ENCODE data around the gene MTMR4. TPM values are rescaled to one million over a fixed set of nuclear protein-coding genes. Genes with fewer than 3 reads are reported as not detected.
"Not testable (repeated sequence)": the region's sequence is repeated elsewhere in the genome, so short reads cannot be mapped to it uniquely, and the experiment has no call there.

MTMR4 gene
- polyA plus RNA-seq, 10 donors = 14.0 to 28.1 (median 22.4) TPM

DNA sequence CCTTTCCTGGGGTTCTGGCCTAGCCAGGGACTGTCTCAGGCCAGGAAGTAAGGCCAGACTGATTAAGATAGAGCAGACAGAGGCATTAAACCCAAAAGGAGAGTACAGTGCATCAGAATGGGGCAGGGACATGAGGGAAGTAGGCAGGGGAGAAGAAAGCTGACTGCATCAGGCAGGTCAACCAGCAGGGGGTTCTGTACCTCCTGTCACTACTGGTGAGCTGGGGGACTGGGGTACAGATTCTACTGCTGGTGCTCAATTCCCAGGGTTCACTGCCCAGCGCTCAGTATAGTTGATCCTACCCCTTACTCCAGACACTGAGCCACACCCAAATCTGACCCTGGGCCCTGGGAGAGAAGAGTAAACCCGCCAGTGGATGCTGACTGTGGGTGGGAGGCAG, 12.9 kb upstream of the MTMR4 start:
- no peak for DNase-seq

DNA sequence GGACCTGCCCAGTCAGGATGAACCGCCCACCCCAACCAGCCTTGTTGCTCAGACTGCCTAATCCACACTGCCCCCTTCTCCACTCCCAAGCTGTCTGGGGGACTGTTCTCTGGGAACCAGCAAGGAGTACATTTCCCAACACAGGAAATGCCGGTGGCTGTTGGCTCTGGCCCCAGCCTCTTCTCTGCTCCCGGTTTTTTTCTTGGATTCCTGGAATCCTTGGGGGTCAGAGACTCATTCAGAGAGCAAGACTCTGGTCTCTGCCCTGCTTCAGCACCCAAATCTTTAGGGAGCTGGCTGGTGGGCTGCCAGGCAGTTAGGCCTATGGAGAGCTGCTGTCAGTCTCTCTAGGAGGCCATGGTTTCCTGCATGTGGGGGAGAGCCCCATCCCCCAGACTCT, 10.8 kb upstream of the MTMR4 start:
- peak; percentile 42 to 92 (median 69) for DNase-seq

DNA sequence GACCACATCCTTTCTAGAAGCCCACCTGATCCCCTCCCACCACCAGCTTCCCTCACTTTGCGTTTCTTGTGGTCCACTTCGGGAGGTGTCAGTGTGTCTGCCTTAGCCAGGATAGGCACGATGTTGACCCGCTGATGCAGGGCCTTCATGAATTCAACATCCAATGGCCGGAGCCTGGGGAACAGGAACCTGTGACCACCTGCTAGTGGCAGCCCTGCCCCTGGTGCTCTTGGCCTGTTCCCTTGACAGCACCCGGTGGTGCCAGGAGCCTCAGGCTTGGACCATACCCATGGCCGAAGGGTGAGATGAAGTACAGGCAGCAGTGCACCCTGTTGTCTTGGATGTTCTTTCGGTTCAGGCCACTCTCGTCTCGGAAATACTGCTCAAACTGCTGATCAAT, 7.2 kb upstream of the MTMR4 start:
- no peak for DNase-seq

DNA sequence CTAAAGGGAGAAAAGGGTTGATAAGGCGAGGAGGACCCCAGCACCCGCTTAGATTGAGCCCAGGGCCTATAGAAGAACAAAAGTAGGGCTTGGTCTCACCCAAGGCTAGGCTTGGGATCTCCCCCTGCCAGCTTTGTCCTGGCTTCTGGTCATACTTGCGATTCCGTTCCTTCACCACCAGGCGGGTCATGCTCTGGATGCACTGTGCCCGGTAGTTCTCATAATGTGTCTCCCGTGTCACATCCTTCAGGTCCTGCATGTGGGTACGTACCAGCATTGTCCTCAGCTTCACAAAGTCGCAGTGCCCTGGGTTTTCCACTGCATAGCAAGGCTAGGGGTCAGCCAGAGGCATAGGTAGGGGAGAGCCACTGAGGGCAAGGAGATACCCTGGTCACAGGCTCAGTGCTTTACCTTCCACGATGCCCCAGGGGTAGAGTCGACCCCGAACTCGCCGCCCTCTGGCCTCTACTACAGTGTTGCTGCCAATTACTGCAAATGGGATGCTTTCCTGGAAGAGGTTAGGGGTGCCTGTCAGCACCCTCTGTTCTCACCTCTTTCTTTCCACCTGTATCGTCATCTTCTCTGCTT, 6.5 kb upstream of the MTMR4 start:
- DNase-seq = no peak

DNA sequence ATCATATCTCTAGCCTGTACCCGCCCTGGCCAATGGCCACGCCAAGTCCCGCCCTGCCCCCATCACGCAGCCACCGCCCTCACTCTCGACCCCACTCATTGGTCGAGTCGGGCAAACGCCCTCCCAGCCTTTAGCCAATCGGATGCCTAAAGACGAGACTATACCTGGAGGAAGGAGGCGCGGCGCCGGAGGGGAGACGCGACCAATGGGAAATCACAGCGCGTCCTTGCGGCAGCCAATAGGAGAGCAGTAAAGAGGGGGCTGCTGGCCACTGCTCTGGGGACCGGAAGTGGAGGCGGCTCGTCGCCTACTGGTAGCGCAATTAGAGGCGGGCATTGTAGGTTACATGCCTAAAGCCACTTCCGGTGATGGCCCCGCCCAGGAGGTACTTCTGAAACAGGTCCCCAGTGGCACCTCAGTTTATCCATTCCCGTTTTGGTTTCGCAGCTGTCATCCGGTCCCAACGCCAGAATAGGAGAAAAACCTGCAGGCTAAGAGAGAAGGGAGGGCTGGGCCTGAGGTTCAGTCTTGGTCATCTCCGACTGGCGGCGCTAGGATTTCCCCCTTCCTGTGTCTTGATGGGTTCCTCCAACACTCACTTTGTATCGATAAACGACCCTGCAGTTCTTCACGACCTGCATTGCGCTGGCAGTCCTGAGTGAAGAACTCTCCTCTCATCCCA, 3.6 kb upstream of the MTMR4 start:
- peak; percentile 99 to 100 (median 100) for DNase-seq

DNA sequence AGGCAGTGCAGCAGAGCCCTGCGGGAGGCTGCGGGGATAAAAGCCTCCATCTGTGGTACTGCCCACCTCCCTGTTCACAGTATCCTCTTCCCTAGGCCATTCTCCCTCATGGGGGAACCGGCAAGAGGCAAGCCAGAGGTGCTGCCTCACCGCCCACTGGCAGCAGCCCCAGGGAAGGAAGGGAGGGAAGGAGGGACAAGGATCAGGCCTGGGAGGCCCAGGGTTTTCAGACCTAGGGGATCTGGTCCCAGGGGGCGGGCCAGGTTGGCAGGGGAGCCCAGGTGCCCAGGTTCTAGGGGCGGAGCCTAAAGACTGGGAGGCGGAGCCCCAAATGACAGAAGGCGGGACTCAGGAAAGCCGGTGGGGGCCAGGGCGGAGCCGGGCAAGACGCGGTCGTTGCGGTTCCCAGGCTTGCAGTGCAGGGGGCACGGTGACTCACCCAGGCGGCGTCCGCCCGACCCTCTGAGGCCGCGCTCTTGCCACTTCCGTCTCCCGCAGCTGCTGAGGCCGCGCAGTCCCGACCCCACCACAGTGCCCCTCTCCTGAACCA, 3.0 kb upstream of the MTMR4 start:
- no peak for DNase-seq

DNA sequence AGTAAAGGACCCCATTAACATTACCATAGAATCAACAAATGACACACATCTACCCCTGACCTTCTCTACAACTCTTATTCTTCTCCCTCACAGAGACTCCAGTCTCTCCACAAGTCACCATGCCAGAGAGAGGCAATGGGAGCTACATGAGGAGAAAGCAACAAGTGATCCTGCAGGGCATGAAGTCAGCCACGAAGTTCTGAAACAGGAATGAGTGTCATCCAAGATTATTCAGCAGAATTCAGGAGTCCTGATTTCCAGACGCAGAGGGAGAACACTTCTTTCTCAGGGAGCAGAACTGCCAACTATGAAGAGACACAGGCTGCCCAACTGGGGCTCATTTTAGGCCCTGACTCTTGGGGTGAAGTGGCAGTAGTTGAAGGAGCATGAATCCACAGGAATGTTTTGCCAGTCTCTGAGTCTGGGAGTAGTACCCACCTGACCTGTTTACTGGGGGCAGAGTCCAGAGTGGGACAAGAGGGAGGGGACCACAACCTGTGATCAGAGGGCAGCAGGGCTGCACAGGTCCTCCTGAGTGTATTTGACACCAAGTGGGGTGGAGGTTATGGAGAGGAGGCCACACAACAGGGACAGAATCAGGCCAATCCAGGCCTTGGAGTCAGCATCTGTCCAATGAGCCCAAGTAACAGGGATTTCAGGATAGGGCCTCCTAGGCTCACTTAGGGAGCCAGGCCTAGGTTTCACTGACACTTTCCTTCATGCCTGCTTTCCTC, 2.4 kb upstream of the MTMR4 start:
- no peak for DNase-seq

DNA sequence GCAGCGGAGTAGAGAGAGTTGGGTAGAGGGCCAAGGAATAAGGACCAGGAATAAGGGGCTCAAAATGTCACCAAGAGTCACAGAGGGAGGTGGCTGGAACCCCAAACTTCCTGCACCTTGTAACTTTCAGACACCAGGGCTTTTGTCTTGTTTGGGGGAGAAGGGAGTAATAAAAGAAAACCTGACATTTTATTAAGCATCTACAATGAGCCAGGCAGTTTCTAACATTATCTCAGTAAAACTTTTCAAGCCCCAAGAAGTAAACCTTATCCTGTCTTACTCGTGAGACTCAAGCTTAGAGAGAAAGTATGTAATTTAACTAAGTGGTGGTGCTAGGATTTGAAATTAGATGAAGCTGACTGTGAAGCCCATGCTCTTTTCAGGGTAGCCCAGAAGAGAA, 848 bp upstream of the MTMR4 start:
- DNase-seq = no peak

DNA sequence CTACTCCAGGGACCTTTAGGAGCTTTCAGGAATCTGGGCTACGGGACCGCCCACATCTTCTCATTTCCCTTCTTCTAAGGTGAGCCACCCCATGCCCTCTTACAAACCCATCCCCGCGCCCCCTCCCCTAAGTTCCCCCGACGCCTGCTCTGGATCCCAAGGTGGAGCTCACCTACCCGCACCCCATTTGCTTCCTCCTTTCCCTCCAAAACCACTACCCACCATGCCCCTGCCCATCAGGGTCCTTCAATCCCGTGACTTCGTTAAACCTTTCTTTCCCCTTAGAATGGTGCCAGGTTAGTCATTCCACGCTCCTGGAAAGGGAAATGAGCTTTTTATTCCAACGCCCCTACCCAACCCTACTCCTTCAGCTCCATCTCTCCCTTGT, 326 bp upstream of the MTMR4 start:
- no peak for DNase-seq

DNA sequence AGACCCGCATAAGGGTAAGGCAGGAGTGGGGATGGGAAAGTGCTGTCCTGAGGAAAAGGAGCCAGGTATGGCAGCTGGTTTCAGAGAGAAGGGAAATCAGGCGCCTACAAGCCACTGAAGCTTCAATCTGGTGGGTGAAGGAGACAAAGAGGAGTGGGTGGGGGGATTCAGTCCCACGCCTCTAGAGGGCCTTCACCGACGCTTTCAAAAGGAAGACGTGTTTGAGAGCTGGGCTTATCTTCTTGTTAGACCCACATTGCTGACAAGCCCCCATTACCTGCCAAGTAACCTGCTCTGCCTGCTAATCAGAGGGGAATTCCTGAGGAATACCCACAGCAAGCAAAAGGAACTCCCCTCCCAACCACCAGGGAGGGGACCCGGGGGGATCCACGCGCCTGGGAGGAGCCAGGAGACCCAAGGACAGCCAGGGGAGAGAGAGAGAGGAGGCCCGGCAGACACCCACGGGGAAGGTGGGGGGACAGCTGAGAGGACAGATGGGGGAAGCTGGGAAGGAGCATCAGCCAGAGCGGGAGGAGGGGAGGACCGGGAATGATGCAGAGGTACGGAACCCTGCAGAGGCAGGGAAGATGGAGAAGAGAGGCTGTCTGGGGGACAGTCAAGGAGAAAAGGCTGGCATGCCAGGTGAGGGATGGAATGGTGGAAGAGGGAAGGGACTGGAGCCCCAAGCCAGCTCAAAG, 1.0 kb downstream of the MTMR4 start:
- DNase-seq = no peak

DNA sequence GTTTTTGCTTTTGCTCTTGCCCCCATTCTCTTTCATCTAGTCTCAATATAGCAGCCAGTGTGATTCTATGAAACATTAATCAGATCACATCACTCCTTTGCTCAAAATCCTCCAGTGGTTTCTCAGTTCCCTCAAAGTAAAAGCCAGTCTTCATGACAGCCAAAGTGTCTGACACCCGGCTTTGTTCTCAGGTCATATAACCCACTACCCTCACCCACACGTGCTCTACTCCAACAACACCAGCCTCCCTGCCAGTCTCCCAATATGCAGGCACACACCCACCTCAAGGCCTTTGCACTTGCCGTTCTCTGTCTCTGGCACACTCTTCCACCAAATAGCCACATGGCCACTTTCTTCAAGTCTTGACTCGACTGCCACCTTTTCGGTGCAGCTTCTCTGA, 4.4 kb downstream of the MTMR4 start:
- no peak for DNase-seq

DNA sequence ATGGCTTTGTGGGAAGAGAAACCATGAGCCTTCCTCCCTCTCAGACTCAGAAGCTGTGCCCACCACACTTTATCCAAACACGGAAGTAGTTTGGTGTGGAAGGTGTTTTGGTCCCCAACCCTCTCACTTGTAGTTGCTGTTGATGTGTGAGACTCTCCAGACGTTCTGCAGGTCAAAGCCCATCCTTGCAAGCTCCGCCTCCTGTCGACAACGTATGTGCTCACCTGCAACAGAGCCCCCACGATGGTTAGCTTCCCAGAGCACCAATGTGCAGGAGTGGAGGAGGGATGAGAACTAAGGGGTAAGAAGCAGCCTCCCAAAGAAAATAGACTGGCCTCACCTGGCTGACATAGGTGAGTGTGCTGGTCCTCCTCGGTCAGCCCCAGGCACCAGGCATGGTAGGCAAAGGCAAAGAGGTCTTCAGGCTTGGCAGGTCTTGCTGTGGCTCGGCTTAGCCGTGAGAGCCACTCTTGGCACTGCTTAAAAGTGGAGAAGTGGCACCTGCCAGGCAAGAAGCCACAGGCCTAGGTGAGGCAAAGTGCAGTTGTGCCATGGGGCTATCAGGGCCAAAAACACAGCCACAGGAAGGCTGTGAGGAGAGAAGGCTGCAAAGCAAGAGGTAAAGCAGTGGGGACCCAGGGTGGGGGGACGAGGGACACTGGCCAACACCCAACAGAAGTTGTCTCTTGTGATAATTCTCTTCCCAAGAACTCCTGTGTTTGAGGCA, 5.9 kb downstream of the MTMR4 start:
- no peak for DNase-seq

DNA sequence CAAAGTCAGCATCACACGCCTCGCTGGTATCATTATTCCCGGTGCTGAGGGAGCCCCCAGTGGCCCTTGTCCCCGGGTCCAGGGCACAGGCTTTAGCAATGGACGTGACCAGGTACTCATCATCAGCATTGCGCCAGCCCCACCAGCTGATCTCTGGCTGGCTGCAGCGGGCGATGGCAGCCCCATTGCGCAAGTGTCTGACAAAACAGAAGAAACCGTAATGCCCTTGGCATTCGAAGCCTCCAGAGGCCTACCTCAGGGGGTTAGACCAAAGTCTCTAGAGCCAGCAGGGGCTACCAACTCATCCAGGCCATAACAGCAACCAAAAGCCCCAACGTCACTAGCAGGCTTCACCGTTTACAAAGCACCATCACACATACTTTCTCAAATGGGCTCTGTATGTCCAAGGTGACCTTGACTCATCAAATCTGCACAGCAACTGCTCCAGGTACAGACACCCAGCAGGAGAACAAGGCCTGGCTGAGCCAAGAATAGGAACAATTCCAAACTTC, 7.3 kb downstream of the MTMR4 start:
- no peak for DNase-seq

DNA sequence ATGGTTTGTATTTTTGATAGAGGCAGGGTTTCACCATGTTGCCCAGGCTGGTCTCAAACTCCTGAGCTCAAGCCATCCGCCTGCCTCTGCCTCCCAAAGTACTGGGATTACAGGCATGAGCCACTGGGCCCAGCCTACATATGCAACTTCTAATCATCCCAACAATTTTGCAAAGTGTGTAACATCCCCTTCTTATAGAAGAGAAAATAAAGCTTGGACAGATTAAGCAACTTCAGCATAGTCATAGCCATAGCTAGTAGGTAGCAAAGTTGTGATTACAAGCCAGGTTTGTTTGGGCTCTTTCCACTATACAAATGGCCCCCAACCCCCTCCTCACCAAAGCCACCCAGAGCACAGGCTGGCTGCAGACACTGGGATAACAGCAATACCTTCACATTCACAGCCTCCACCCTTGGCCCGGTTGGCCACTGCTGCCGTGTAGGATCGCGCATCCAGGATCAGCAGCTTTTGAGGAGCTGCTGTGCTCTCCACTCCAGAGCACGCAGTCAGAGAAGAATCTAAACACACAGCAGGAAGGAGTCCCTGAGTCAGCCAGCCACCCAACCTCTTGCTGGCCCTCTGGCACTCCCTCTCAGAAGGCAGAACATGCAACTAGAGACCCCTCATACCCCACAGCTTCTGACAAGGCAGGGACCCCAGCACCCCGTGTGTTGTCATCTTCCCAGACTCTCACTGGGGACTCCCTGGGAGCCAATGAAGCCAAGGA, 7.9 kb downstream of the MTMR4 start:
- no peak for DNase-seq

DNA sequence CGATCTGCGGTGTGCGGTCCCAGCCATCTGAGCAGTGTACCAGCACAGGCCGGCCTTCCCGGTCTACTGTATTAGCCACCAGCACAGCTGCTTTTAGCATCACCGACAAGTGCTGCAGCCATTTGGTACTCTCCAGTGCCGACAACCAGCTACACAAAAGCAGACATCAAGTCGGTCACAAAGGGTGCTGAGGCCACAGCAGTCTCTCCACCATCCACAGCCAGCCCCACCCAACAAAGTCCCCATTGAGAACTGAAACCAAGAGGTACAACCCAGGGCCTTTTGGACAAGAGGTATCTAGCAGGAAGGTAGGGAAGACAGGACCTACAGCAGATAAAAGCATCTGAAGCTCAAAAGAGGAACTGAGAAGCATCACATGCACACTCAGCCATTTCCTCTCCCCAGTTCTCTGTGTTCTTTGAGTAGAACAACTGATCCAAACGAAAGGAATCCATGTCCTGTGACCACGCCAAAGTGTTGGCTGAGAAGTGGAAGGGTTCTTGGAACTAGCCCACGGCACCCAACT, 9.5 kb downstream of the MTMR4 start:
- DNase-seq = no peak

DNA sequence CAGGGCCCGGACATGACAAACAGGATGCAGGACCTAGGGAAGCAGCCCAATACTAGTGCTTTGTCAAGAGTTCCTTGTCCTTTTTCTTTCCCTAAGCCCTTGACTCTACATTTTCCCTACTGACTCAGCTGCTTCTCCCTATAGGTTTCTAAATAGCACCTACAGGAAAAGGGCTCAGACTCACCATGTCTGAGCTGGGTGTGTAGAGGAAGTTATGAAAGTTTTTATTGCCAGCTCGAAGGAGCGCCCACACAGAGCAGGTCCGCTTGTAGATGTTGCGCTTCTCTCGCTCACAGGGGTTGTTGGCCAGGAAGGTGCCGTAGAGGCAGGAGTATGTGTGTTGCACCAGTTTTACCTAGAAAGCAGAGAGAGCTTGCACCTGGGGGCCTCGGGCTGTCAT, 10.6 kb downstream of the MTMR4 start:
- no peak for DNase-seq

DNA sequence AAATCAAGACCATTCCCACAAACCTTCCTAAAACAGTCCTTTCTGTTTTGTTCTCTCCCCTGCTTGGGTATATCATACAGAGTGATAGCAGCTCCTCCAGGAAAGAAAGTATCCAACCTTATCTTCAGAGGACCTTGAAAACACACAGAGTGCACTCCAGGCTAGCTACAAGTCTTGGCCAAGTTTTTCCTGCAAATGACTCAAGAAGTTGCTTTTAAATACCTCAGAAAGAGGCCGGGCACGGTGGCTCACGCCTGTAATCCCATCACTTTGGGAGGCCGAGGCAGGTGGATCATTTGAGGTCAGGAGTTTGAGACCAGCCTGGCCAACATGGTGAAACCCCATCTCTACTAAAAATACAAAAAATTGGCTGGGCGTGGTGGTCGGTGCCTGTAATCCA, 11.3 kb downstream of the MTMR4 start:
- not testable (repeated sequence) for DNase-seq

DNA sequence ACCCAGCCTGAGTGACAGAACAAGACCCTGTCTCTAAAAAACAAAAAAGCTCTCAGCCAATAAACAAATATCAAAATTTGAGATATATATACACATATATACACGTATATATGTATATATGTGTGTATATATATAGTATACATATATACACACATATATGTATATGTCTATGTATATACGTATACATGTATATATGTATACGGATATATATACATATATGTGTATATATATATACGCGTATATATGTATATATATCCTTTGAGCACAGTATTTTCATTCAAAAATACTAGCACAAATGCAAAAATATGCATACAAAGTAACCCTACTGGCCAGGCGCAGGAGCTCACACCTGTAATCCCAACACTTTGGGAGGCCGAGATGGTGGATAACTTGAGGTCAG, 13.0 kb downstream of the MTMR4 start:
- no peak for DNase-seq

DNA sequence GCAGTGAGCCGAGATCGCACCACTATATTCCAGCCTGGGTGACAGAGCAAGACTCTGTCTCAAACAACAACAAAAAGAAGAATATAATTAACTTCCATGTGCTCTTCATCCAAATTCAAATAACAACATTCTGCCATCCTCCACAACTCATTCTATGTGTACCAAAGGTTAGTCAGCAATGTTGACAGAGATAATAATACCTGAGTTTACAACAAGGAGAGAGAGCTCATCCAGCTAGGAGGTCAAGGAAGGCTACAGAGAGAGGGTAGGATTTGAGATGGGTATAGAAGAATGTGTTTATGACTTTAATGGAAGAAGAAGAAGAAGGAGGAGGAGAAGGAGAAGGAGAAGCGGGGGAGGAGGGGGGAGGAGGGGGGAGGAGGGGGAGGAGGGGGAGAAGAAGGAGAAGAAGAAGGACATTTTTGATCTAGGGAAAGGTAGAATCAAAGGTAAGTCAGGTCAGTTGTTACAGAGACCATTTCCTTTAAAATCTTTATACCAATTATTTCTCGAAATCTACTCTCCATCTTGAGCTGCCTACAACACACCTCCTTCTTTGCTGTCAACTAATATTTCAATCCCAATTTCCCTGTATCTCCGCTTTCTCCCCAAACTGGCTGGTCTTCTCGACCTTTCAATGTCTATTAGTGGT, 16.1 kb downstream of the MTMR4 start:
- DNase-seq = no peak

DNA sequence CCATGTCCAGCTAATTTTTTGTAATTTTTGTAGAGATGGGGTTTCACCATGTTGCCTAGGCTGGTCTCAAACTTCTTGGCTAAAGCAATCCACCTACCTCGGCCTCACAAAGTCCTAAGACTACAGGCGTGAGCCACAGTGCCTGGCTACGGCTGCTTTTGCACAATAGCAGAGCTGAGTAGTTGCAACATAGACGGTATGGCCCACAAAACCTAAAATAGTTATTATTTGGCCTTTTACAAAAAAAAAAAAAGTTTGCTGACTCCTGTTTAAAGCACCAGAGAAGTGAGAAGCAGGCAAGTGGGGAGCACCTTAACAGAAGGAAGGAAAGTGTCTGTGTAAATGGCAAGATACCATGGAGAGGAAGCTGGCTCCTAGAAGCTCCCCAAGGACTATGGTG, 20.9 kb downstream of the MTMR4 start:
- DNase-seq = no peak

Measured in muscle of back (tissue), 11 donors.